Glutamatergic neuron (in vitro differentiated cells): ENCODE data around the gene ORAI3. TPM values are rescaled to one million over a fixed set of nuclear protein-coding genes. Genes with fewer than 3 reads are reported as not detected.

Source experiments
- DNase-seq: peaks from one replicate; pipeline ENCODE4 v3.0.0; 2022
- H3K27ac Mint-ChIP-seq: one replicate; pipeline ENCODE4 v1.8.0; 2020; ENCODE audit warnings: mild to moderate bottlenecking, mixed read lengths, inconsistent platforms; ENCODE audit not compliant: unreplicated experiment
- H3K27me3 Mint-ChIP-seq: one replicate; pipeline ENCODE4 v1.8.0; 2020; ENCODE audit warnings: mild to moderate bottlenecking, moderate library complexity, mixed read lengths, inconsistent platforms; ENCODE audit not compliant: unreplicated experiment
- H3K36me3 Mint-ChIP-seq: one replicate; pipeline ENCODE4 v1.8.0; 2020; ENCODE audit warnings: mild to moderate bottlenecking, mixed read lengths, inconsistent platforms; ENCODE audit not compliant: unreplicated experiment
- H3K4me1 Mint-ChIP-seq: one replicate; pipeline ENCODE4 v1.8.0; 2020; ENCODE audit warnings: mild to moderate bottlenecking, low read depth, mixed read lengths, inconsistent platforms; ENCODE audit not compliant: unreplicated experiment
- H3K4me3 Mint-ChIP-seq: one replicate; pipeline ENCODE4 v1.8.0; 2020; ENCODE audit warnings: mild to moderate bottlenecking, mixed read lengths, inconsistent platforms; ENCODE audit not compliant: unreplicated experiment
- H3K9me3 Mint-ChIP-seq: one replicate; pipeline ENCODE4 v1.8.0; 2020; ENCODE audit warnings: mild to moderate bottlenecking, moderate library complexity, mixed read lengths, inconsistent platforms; ENCODE audit not compliant: unreplicated experiment
- CTCF ChIP-seq: fragments of 200-600 bp; sonication (generic); IDR thresholded peaks from one replicate; pipeline ENCODE4 v1.5.0; 2021; ENCODE audit not compliant: partially characterized antibody, unreplicated experiment
- total RNA-seq: library from RNA; stranded (reverse); fragmentation: NEBNext Ultra II Directional; extraction: Animal tissue kit (Norgen Biotek cat#: 25700); gene quantifications from one replicate; pipeline ENCODE4 v1.2.1, GENCODE V29; 2021; ENCODE audit not compliant: unreplicated experiment

Gene ORAI3
- total RNA-seq, 1 donor from 2014 or later: 5.1 TPM

GRCh38 chr16:30921459-30921747 lies 27.5 kb upstream of the ORAI3 start:
- peaks cover 7% of the 10 kb centered on the region for H3K4me1 Mint-ChIP-seq
- H3K4me3 Mint-ChIP-seq: peak overlapping the region; percentile 99
- DNase-seq: no peak
- H3K9me3 Mint-ChIP-seq: peaks cover 13% of the 10 kb centered on the region
- TF ChIP-seq CTCF: no peak
- H3K36me3 Mint-ChIP-seq: no peaks in the 10 kb centered on the region
- peak overlapping the region; percentile 33 for H3K27ac Mint-ChIP-seq
- peaks cover 18% of the 10 kb centered on the region for H3K27me3 Mint-ChIP-seq

GRCh38 chr16:30921748-30922419 lies 27.0 kb upstream of the ORAI3 start:
- peak overlapping the region; percentile 99 for H3K4me3 Mint-ChIP-seq
- TF ChIP-seq CTCF: peak; percentile 84
- H3K27ac Mint-ChIP-seq: peak overlapping the region; percentile 100
- peaks cover 9% of the 10 kb centered on the region for H3K4me1 Mint-ChIP-seq
- peaks cover 13% of the 10 kb centered on the region for H3K9me3 Mint-ChIP-seq
- peak; percentile 98 for DNase-seq
- H3K27me3 Mint-ChIP-seq: peaks cover 21% of the 10 kb centered on the region
- no peaks in the 10 kb centered on the region for H3K36me3 Mint-ChIP-seq

GRCh38 chr16:30922420-30922959 lies 26.4 kb upstream of the ORAI3 start:
- DNase-seq: peak; percentile 99
- Mint-ChIP-seq H3K27me3 (peaks cover 21% of the 10 kb centered on the region), H3K4me3 (peak overlapping the region; percentile 99), H3K27ac (peak overlapping the region; percentile 100), H3K4me1 (peaks cover 10% of the 10 kb centered on the region), H3K9me3 (peaks cover 15% of the 10 kb centered on the region), H3K36me3 (no peaks in the 10 kb centered on the region)
- TF ChIP-seq CTCF: no peak

DNA sequence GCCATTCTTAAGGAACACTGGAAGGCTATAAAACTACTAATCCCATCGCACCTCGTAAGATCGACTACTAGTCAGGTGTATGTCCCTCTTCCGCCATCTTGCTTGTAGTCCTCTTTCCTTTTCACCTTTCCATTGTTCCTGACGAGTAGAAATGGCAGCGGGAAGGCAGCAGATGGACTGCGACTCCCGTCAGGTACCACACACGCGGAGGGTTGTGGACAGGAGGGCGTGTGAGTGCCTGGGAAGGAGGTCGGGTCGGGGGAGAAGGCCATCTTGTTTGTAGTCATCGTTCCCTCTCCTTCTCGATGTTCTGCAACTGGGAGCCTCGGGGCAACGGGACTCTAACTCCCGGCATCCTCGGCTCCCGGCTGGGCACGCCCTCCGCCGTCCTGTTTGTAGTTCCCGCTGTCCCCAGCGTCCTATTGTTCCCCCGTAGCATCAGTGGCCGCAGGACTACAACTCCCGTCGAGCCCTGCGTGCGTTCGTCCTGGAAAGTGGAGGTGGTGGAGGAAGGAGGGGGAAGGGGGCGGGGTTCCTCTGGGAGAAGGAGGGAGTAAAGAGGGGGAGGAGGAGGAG lies 25.8 kb upstream of the ORAI3 start:
- TF ChIP-seq CTCF: no peak
- Mint-ChIP-seq H3K27ac (peak overlapping the region; percentile 100), H3K4me1 (peaks cover 12% of the 10 kb centered on the region), H3K4me3 (peak overlapping the region; percentile 99), H3K9me3 (peaks cover 15% of the 10 kb centered on the region), H3K36me3 (no peaks in the 10 kb centered on the region), H3K27me3 (peaks cover 21% of the 10 kb centered on the region)
- DNase-seq: peak; percentile 99

DNA sequence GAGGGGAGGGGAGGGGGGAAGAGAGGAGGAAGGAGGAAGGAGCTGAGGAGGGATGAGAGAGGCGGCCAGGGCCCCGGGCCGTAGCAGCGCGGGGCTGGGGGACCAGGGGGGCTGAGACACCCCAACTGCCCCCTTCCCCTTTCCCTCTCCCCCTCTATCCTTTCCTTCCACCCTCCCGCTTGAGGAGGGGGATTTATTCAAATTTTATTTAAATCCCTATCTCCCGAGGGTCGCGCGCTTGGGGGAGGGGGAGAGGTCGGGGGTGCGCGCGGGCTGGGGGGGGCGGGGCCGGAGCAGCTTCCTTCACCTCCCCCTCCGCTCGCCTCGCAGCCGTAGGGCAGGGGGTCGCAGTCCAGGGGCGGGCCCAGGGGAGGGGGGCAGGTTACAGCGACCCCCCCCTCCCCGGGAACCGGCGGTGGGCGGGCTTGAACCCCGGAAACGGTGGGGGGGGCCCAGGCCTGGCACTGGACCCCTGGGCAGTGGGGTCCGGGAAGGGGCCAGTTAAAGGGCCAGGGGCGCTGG lies 25.3 kb upstream of the ORAI3 start, which contains the start of gene FBXL19:
TSS of gene FBXL19 (plus strand) at position 19 of the 522 bp plus-strand sequence. CDS start 2,183 bp downstream, outside the sequence.
- H3K27me3 Mint-ChIP-seq: peaks cover 21% of the 10 kb centered on the region
- no peaks in the 10 kb centered on the region for H3K36me3 Mint-ChIP-seq
- peak within 1 kb of the TSS; percentile 99 for H3K4me3 Mint-ChIP-seq
- peak within 1 kb of the TSS; percentile 100 for H3K27ac Mint-ChIP-seq
- peaks cover 15% of the 10 kb centered on the region for H3K9me3 Mint-ChIP-seq
- no peak for TF ChIP-seq CTCF
- DNase-seq: peak; percentile 80
- peaks cover 12% of the 10 kb centered on the region for H3K4me1 Mint-ChIP-seq
